CD4-positive, alpha-beta memory T cell (primary cell): Measurements from ENCODE around the gene BDP1. TPM values are rescaled to one million over a fixed set of nuclear protein-coding genes. Genes with fewer than 3 reads are reported as not detected.
A peak's percentile ranks its signal among the peaks of the same experiment; 100 is the strongest.
"Not testable (repeated sequence)": the region's sequence is repeated elsewhere in the genome, so short reads cannot be mapped to it uniquely, and the experiment has no call there.

Experiments
- CTCF ChIA-PET: fragments of 350-600 bp; sonication (Branson Sonifier 250); formaldehyde crosslinking; loops from one replicate; lab custom pipeline; 2021; ENCODE audit warnings: inconsistent platforms; ENCODE audit not compliant: partially characterized antibody; lab: Charles Lee
- POLR2A ChIA-PET: fragments of 350-600 bp; sonication (Branson Sonifier 250); formaldehyde crosslinking; loops from one replicate; lab custom pipeline; 2021; ENCODE audit not compliant: partially characterized antibody; lab: Charles Lee
- DNase-seq, 5 donors: peaks; one replicate each; pipeline versions ENCODE4 v3.0.0 to v3.0.0-alpha.2; 2020 to 2022; ENCODE audit warnings: mixed read lengths in 1 of 5
- H3K27ac ChIP-seq: one replicate; pipeline ENCODE4 v1.7.0; 2013; ENCODE audit warnings: low read depth, low read length
- H3K27me3 ChIP-seq: 2 replicates; pipeline ENCODE4 v1.7.0; 2013; ENCODE audit warnings: mild to moderate bottlenecking, low read length, moderate library complexity; ENCODE audit not compliant: insufficient read depth
- H3K36me3 ChIP-seq: 2 replicates; pipeline ENCODE4 v1.7.0; 2013; ENCODE audit warnings: mild to moderate bottlenecking, low read length, moderate library complexity; ENCODE audit not compliant: insufficient read depth
- H3K4me1 ChIP-seq: 2 replicates; pipeline ENCODE4 v1.7.0; 2013; ENCODE audit warnings: mild to moderate bottlenecking, low read length, moderate library complexity; ENCODE audit not compliant: insufficient read depth
- H3K4me3 ChIP-seq, 2 donors: one replicate each; pipeline ENCODE4 v1.7.0; 2013; ENCODE audit warnings: low read length in 2 of 2, mild to moderate bottlenecking in 1 of 2
- H3K9me3 ChIP-seq, 2 donors: one replicate each; pipeline ENCODE4 v1.7.0; 2013; ENCODE audit warnings: low read length in 2 of 2, control low read depth in 1 of 2; ENCODE audit not compliant: control insufficient read depth in 1 of 2
- H3K27ac Mint-ChIP-seq, 7 donors: one replicate each; pipeline ENCODE4 v1.8.0; 2020 to 2021; ENCODE audit warnings: mixed read lengths in 7 of 7, mild to moderate bottlenecking in 6 of 7, inconsistent platforms in 3 of 7, moderate library complexity in 3 of 7
- H3K27me3 Mint-ChIP-seq, 2 donors: one replicate each; pipeline ENCODE4 v1.8.0; 2020 to 2021; ENCODE audit warnings: mixed read lengths in 2 of 2
- H3K36me3 Mint-ChIP-seq, 2 donors: one replicate each; pipeline ENCODE4 v1.8.0; 2020 to 2021; ENCODE audit warnings: mixed read lengths in 2 of 2, inconsistent platforms in 1 of 2, mild to moderate bottlenecking in 1 of 2
- H3K4me1 Mint-ChIP-seq, 4 donors: one replicate each; pipeline ENCODE4 v1.8.0; 2020 to 2021; ENCODE audit warnings: mixed read lengths in 4 of 4, mild to moderate bottlenecking in 1 of 4
- H3K4me3 Mint-ChIP-seq, 8 donors: one replicate each; pipeline ENCODE4 v1.8.0; 2020 to 2021; ENCODE audit warnings: mixed read lengths in 8 of 8, mild to moderate bottlenecking in 7 of 8, moderate library complexity in 6 of 8, inconsistent platforms in 3 of 8
- H3K9me3 Mint-ChIP-seq, 8 donors: one replicate each; pipeline ENCODE4 v1.8.0; 2020 to 2021; ENCODE audit warnings: mixed read lengths in 8 of 8, mild to moderate bottlenecking in 5 of 8, inconsistent platforms in 3 of 8, moderate library complexity in 1 of 8
- intact Hi-C: fragments of 100-400 bp; cut with micrococcal nuclease; formaldehyde crosslinking; loops from one replicate; pipeline ENCODE4 v1.15.1; 2023
- polyA plus RNA-seq, 2 donors: library from polyadenylated mRNA; unstranded; fragments of 300-500 nt; fragmentation: Illumina TruSeq; gene quantifications; one replicate each; pipeline ENCODE4 v1.2.3, GENCODE V29; 2021
- total RNA-seq, 2 experiments: library from RNA; stranded (reverse); gene quantifications; one replicate each; pipeline ENCODE4 v1.2.3, GENCODE V29; 2021

The BDP1 gene
- total RNA-seq (10 to 100 TPM; 45.1 to 47.9 TPM), polyA plus RNA-seq (10 to 100 TPM in 1 of 2 donors, 1 to 10 TPM in 1; 3.8 to 19.2 TPM)

DNA sequence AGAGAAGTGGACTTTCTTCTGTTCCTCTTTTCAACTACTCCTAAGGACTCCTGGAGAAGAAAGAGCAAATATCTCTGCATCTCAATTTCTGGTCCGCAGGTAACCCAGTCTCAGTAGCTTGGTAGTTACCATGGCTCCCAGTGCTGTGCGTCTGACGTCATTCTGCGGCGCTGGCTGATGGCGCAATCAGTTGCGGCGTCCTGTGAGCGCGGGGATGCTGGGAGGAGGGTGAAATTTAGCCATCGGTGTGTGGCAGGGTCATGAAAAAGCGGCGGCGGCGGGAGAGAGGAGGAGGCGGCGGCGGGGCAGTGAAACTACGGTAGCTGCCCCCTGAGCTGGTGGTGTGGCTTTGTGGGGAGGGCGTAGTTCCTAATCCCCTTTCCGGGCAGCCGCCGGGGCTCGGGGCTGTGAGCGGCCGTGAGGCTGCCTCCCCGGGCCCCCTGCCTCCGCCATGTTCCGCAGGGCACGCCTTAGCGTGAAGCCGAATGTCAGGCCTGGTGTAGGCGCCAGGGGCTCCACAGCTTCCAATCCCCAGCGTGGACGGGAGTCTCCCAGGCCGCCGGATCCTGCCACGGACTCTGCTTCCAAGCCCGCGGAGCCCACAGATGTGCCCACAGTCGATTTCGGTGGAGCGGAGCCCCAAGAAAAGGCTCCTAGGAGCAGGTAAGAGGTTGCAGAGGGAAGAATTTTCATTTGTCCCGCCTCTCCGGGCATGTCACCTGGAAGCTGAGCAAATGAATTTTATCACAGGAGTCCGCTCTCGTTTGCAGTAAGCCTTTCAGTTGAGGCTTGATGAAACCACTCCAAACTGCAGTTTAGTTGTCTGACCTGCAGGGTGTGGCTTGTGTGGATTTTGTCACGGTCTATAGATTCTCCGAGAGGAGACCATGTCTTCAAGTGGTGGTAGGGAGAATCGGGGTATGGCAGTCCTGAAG, at the start of gene BDP1:
TSS of gene BDP1 (plus strand) at position 225 of the 935 bp plus-strand sequence. CDS start at position 452, 227 bp downstream.
- H3K36me3 Mint-ChIP-seq = peaks cover 9 to 30% of the 10 kb centered on the region in 2 donors
- peak; percentile 96 to 98 (median 97) for DNase-seq
- peak within 1 kb of the TSS; percentile 93 to 100 (median 99) for H3K27ac Mint-ChIP-seq
- peak within 1 kb of the TSS; percentile 93 to 96 for H3K4me3 ChIP-seq
- H3K9me3 Mint-ChIP-seq = peaks cover 0 to 2% (median 0%) of the 10 kb centered on the region in 8 donors
- peak within 1 kb of the TSS; percentile 84 for H3K27ac ChIP-seq
- peaks cover 23% of the 10 kb centered on the region for H3K4me1 ChIP-seq
- peaks cover 5% of the 10 kb centered on the region for H3K27me3 ChIP-seq
- H3K27me3 Mint-ChIP-seq = peaks cover 5 to 7% of the 10 kb centered on the region in 2 donors
- H3K4me1 Mint-ChIP-seq = peaks cover 21 to 36% (median 30%) of the 10 kb centered on the region in 4 donors
- intact Hi-C loops = loop anchor here (1.0 to 5.0 kb wide), 3 partner anchors 132 to 852 kb away; partner anchors contain the start of gene MCCC2
- ChIA-PET CTCF (interaction anchor here (0.8 to 1.1 kb wide), 2 partner anchors 20 to 146 kb away, joined by 3 read pairs; no protein-coding TSS in a partner anchor), POLR2A (interaction anchor here (0.6 to 1.6 kb wide), 4 partner anchors 40 to 864 kb away, joined by 4 to 7 read pairs (median 5); partner anchors contain the start of genes MCCC2, MRPS27 and PTCD2)
- peak within 1 kb of the TSS; percentile 96 to 100 (median 98) for H3K4me3 Mint-ChIP-seq
- H3K36me3 ChIP-seq = peaks cover 12% of the 10 kb centered on the region
- no peaks in the 10 kb centered on the region for H3K9me3 ChIP-seq

DNA sequence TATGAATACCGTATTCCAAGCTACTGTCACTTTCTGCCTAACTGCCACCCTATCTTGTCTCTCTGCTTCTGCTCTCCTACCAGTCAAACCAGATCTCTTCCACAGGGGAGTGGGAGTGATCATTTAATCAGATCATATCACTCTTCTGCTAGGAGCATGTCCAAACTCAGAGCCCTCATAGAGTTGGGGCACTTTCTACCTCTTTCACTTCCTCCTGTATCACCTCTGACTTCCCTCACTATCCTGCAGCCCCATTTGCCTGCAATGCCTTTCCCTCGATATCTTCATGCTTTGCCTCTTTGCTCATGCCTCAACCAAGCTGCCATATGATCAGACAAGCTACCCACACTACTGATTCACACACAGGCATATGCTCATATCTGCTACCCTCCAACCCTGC, 45.4 kb upstream of the BDP1 start:
- POLR2A ChIA-PET, H3K27ac ChIP-seq, H3K4me1 Mint-ChIP-seq, H3K27me3 ChIP-seq, H3K36me3 ChIP-seq, H3K36me3 Mint-ChIP-seq, intact Hi-C loops, CTCF ChIA-PET, H3K4me1 ChIP-seq, H3K9me3 Mint-ChIP-seq, H3K4me3 ChIP-seq, H3K27ac Mint-ChIP-seq, DNase-seq, H3K4me3 Mint-ChIP-seq, H3K9me3 ChIP-seq: not testable (repeated sequence)
- H3K27me3 Mint-ChIP-seq = peaks cover 15 to 28% of the 10 kb centered on the region in 2 donors

DNA sequence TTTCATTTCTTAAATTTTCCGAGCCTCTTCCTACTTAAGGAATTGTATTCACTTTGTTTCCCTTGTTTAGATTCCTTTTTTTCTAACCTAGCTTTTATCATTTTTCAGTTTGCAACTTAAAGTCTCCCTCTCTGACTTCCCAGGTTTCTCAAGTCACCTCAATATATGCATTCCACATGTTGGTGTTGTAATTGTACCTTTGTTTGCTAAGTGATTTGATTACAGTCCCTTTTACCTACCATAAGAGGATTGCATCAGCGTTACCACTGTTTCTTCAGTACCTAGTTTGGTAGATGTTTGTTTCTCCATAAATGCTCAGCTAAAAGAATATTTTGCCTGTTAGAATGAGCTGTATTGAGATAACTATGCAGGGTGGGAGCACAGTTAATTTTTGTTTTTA, 39.8 kb upstream of the BDP1 start:
- H3K4me1 ChIP-seq, H3K4me3 ChIP-seq, H3K9me3 Mint-ChIP-seq, CTCF ChIA-PET, intact Hi-C loops, DNase-seq, H3K9me3 ChIP-seq, H3K27ac ChIP-seq, H3K36me3 ChIP-seq, H3K27me3 ChIP-seq, H3K27ac Mint-ChIP-seq, POLR2A ChIA-PET, H3K36me3 Mint-ChIP-seq, H3K4me1 Mint-ChIP-seq, H3K4me3 Mint-ChIP-seq: not testable (repeated sequence)
- peaks cover 23 to 26% of the 10 kb centered on the region in 2 donors for H3K27me3 Mint-ChIP-seq

- H3K27ac Mint-ChIP-seq, H3K9me3 ChIP-seq, H3K4me1 Mint-ChIP-seq, H3K27me3 ChIP-seq, intact Hi-C loops, H3K4me1 ChIP-seq, CTCF ChIA-PET, H3K27ac ChIP-seq, H3K9me3 Mint-ChIP-seq, H3K36me3 ChIP-seq, DNase-seq, H3K4me3 ChIP-seq, H3K36me3 Mint-ChIP-seq, H3K4me3 Mint-ChIP-seq, POLR2A ChIA-PET: not testable (repeated sequence)
- peaks cover 17 to 28% of the 10 kb centered on the region in 2 donors for H3K27me3 Mint-ChIP-seq
Measured at GRCh38 chr5:71418026-71418425, 37.4 kb upstream of the BDP1 start.

- H3K4me3 ChIP-seq = not testable (repeated sequence)
Measured at GRCh38 chr5:71421278-71421677, 34.2 kb upstream of the BDP1 start.

GRCh38 chr5:71423896-71424295, 31.6 kb upstream of the BDP1 start:
- intact Hi-C loops, CTCF ChIA-PET, H3K4me1 ChIP-seq, H3K36me3 Mint-ChIP-seq, H3K36me3 ChIP-seq, H3K9me3 ChIP-seq, H3K9me3 Mint-ChIP-seq, H3K27ac Mint-ChIP-seq, H3K4me1 Mint-ChIP-seq, H3K27ac ChIP-seq, H3K4me3 Mint-ChIP-seq, POLR2A ChIA-PET, H3K27me3 ChIP-seq, H3K4me3 ChIP-seq, DNase-seq: not testable (repeated sequence)
- peaks cover 6 to 16% of the 10 kb centered on the region in 2 donors for H3K27me3 Mint-ChIP-seq

More at GRCh38 chr5:71421278-71421677, 34.2 kb upstream of the BDP1 start:
- H3K27ac ChIP-seq, DNase-seq, H3K4me1 Mint-ChIP-seq, H3K36me3 Mint-ChIP-seq, H3K4me3 Mint-ChIP-seq, POLR2A ChIA-PET, H3K4me1 ChIP-seq, H3K9me3 ChIP-seq, H3K27me3 ChIP-seq, CTCF ChIA-PET, H3K36me3 ChIP-seq, intact Hi-C loops, H3K9me3 Mint-ChIP-seq, H3K27ac Mint-ChIP-seq: not testable (repeated sequence)
- peaks cover 11 to 25% of the 10 kb centered on the region in 2 donors for H3K27me3 Mint-ChIP-seq

- H3K27ac Mint-ChIP-seq, H3K4me1 Mint-ChIP-seq, intact Hi-C loops, H3K9me3 Mint-ChIP-seq, H3K27ac ChIP-seq, H3K4me3 Mint-ChIP-seq, DNase-seq, H3K9me3 ChIP-seq, H3K36me3 Mint-ChIP-seq, H3K27me3 ChIP-seq, H3K36me3 ChIP-seq, H3K4me1 ChIP-seq, H3K4me3 ChIP-seq, POLR2A ChIA-PET, CTCF ChIA-PET: not testable (repeated sequence)
- peaks cover 9 to 14% of the 10 kb centered on the region in 2 donors for H3K27me3 Mint-ChIP-seq
Measured at GRCh38 chr5:71426686-71427474, 28.6 kb upstream of the BDP1 start.
